Measurements from ENCODE around the gene SVOPL.

DNA sequence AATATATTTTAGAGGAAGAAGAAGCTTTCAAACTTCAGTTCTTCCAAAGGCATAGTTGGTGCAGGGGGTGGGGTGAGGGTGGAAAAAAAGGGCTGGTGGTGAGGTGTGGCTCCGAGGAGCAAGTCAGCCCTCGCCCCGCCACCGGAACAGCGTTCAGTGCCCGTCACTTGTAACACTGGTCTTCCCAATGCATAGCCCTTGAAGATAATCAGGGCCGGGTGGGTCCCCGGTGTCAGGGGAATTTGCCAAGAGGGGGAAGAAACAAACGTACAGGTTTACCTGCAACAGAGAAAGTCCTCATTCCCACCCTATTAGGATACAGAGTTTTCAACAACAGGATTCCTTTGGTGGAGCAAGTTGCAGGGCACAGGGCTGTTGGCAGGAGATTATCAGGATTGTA is 1.5 kb downstream of the SVOPL start:
- TF ChIP-seq POLR2A (IDR thresholded peaks at IDR 0.05; ENCODE audit: extremely low read depth, insufficient read length), result no peak
- TF ChIP-seq, protein P1, sequence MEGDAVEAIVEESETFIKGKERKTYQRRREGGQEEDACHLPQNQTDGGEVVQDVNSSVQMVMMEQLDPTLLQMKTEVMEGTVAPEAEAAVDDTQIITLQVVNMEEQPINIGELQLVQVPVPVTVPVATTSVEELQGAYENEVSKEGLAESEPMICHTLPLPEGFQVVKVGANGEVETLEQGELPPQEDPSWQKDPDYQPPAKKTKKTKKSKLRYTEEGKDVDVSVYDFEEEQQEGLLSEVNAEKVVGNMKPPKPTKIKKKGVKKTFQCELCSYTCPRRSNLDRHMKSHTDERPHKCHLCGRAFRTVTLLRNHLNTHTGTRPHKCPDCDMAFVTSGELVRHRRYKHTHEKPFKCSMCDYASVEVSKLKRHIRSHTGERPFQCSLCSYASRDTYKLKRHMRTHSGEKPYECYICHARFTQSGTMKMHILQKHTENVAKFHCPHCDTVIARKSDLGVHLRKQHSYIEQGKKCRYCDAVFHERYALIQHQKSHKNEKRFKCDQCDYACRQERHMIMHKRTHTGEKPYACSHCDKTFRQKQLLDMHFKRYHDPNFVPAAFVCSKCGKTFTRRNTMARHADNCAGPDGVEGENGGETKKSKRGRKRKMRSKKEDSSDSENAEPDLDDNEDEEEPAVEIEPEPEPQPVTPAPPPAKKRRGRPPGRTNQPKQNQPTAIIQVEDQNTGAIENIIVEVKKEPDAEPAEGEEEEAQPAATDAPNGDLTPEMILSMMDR (IDR thresholded peaks at IDR 0.05; ENCODE audit: low read depth, low read length), result no peak
- TF ChIP-seq, protein P2, sequence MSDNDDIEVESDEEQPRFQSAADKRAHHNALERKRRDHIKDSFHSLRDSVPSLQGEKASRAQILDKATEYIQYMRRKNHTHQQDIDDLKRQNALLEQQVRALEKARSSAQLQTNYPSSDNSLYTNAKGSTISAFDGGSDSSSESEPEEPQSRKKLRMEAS (IDR thresholded peaks at IDR 0.05; ENCODE audit: low read depth, low read length), result no peak
